Activated CD4-positive, alpha-beta T cell treated with anti-CD3 and anti-CD28 coated beads, Interleukin-2, amount 50 U/mL, for 16 hours (primary cell): ENCODE data around the gene FOXS1.
"Not testable (repeated sequence)": the region's sequence is repeated elsewhere in the genome, so short reads cannot be mapped to it uniquely, and the experiment has no call there.

ENCODE experiments used
- DNase-seq: peaks from one replicate; pipeline ENCODE4 v3.0.0-alpha.2; 2020

The FOXS1 gene

DNA sequence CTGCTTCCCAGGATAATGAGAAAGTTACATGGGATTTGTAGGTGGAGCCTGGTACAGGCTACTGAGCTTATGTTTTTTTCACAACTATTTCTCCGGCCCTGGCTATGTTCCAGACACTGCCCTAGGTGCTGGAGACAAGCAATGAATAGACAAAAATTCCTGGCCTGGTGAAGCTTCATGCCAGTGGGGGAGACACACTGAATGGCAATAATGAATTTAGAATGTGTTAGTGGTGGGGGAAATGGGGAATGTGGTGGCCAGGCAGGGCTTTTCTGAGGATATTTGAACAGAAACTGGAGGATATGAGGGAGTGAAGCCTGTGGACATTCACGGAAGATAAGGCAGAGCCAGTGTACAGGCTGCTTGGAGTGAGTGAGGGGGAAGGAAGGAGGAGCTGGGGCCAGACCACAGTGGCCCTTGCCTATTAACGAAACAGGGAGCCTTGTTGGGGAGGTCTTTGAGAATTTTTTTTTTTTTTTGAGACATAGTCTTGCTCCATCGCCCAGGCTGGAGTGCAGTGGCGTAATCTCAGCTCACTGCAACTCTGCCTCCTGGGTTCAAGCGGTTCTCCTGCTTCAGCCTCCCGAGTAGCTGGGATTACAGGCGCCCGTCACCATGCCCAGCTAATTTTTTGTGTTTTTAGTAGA, 6.6 kb downstream of the FOXS1 start:
- DNase-seq = no peak

DNA sequence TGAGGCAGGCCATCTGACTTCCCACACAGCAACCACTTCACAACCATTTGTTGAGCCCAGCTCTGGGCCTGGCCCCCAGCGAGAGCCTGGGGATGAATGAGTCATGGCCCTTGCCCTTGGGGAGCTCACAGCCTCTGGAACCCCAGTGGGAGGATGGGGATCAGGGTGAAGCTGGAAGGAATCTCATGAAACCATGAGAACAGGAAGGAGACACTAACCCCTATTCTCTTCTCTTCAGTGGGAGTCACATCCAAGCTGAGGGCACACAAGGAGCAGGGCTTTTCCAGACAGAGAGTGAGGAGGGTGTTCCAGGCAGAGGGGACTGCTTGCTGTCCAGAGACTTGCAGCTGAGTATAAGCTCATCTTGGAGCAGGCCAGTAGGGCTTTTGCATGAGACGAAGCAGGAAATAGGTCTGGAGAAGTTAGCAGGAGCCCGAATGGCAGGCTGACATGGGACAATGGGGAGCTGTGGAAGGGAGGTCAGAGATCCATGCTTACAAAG, 7.5 kb downstream of the FOXS1 start:
- DNase-seq = no peak

GRCh38 chr20:31836853-31837608, 8.4 kb downstream of the FOXS1 start:
- DNase-seq = no peak

GRCh38 chr20:31835977-31836852, 9.2 kb downstream of the FOXS1 start:
- DNase-seq = peak; percentile 53

DNA sequence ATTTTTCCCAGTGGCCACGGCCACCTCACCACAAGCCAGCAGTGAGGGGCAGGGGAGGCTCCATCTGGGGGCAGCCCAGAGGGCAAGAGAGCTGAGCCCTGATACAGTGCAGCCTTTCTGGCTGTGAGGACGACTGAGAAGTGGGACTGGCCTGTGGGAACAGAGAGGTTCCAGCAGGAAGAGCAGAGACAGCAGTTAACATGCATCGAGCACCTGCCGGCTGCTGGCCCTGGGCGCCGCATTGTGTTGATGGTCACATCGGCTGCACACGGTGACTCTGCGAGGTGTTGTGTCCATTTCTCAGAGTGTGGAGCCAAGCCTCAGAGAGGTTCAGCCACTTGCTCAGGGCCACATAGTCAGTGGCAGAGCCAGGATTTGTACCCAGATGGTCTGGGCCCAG, 9.8 kb downstream of the FOXS1 start:
- no peak for DNase-seq

DNA sequence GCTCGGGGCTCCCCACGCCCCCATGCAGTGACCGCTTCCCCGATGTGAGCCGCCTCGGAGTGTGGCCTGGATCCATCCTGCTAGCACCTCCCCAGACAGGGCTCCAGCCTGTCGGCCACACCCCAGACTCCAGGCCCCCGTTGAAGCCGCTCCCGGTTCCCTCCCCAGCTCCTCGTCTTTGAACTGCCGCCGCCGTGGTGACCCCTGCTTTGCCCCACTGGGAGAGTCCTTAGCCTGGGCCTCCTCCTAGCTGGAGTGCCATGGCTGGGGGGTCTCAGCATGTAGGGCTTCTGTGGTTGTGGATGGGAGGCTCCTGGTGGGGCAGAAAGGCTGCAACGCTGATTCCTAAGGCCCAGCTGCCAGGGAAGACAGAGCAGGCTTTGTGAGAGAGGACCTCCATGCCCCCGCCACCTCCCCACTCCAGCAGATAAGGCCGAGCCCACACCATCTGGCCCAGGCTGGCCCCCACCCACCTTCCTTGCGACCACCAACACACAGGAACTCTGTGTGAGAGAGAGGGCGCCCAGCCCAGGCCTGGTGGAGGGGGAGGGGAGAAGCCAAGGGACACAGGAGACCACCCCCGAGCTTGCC, 11.4 kb downstream of the FOXS1 start:
- no peak for DNase-seq

- DNase-seq = peak; percentile 62
These were observed 12.1 kb downstream of the FOXS1 start for GRCh38 chr20:31833130-31833930.

DNA sequence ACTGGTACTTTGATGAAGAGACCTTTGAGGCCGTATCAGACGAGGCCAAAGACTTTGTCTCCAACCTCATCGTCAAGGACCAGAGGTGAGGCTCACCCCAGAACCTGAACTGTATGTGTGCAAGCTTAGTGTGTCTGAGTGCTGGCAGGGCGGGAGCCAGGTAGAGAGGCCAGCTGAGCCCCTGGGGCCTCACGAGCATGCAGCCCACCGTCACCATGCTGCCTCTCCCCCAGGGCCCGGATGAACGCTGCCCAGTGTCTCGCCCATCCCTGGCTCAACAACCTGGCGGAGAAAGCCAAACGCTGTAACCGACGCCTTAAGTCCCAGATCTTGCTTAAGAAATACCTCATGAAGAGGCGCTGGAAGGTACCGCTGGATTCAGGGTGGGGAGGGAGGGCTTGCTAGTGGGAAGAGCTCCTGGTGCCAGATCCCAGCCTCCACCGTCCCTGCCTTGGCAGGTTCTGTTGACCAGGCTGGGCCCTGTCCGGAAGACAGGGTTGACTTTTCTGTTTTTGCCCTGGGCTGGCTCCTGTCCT, 13.6 kb downstream of the FOXS1 start:
- DNase-seq = no peak

DNA sequence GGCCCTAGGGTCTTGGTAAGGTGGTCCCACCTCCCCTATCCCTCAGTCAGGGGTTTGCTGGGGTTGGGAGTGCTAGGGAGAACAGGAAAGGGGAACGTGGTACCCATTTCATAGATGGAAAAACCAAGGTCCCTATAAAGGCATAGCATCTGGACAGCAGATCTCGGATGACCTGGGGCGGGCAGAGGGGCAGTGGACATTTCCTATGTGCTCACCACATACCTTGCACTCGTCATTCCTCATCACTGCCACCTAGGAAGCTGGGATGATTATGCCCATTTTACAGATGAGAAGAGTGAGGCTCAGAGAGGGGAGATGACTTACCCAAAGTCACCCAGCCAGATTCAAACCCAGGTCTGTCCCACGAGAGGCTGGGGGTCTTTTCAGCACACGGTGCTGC, 14.2 kb downstream of the FOXS1 start:
- DNase-seq = no peak

DNA sequence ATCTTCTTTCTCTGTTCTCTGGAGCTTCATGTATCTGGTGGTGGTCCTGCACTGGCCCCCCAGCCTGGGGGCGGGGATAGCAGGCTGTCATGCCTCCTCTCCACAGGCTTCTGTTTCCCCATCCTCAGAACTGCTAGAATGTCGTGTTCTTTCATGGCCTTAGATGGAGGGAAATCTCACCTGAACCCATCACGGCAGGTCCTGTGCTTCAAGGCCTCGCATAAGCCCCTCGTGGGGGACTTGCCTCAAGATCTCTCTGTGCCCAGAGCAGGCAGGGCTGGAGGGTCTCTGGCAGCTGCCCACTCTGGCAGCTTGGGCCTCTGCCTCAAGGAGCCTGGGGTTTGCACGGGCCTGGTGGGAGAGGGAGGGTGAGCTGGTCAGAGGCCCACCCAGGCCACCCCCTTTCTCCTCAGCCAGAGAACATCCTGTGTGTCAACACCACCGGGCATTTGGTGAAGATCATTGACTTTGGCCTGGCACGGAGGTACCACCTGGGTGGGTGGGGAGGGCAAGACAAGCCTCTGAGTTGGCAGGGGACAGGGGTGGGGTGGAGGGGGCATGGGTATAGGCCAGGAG, 14.9 kb downstream of the FOXS1 start:
- no peak for DNase-seq

DNA sequence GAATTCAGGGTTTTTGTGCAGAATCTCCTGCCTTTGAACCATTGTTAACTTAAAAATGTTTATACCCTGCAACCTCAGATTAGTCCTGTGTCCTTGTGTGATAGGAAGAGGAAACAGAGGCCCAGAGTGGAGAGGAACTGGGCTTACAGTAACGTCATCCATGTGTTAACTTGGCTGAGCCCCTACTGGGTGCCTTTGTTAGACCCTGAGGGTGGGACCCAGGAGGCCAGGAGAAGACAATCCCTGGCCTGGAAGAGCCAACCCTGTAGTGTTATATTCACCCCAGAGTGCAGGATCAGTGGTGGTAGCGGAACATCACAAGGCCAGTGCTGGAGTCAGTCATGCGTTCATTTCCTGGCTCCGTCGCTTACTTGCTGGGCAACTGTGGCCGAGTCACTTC, 15.7 kb downstream of the FOXS1 start:
- no peak for DNase-seq

- not testable (repeated sequence) for DNase-seq
These were observed 17.4 kb downstream of the FOXS1 start for GRCh38 chr20:31828016-31828415.

GRCh38 chr20:31827059-31827458, 18.3 kb downstream of the FOXS1 start:
- no peak for DNase-seq

DNA sequence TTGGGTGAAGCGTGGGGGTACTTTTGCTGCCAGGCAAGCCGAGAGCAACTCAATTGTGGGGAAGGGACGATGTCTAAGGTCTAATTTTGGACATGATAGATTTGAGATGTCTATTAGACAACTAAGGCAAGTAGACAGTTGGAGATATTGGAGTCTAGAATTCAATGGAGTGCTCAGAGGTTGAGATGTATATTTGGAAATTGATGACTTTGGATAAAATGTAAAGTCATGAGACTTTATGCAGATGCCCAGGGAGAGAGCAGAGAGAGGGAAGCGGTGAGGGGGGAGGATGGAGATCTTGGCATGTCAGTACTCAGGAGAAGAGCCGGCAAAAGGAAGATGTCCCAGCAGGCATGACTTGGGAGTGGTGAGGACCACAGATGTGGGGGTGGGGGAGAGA, 19.3 kb downstream of the FOXS1 start:
- DNase-seq = no peak

GRCh38 chr20:31824554-31825313, 20.7 kb downstream of the FOXS1 start:
- no peak for DNase-seq

- no peak for DNase-seq
These were observed 21.3 kb downstream of the FOXS1 start for GRCh38 chr20:31824125-31824485.

- DNase-seq = no peak
These were observed 21.9 kb downstream of the FOXS1 start for GRCh38 chr20:31823360-31824124.

- peak; percentile 71 for DNase-seq
These were observed 22.7 kb downstream of the FOXS1 start for GRCh38 chr20:31822421-31823330.

DNA sequence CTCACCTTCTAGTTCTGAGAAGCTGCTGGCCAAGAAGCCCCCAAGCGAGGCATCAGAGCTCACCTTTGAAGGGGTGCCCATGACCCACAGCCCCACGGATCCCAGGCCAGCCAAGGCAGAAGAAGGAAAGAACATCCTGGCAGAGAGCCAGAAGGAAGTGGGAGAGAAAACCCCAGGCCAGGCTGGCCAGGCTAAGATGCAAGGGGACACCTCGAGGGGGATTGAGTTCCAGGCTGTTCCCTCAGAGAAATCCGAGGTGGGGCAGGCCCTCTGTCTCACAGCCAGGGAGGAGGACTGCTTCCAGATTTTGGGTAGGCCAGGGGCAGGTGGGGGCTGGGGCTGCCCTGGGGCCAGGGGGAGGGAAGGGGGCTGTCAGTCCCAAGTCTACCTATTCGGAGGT, 24.0 kb downstream of the FOXS1 start:
- DNase-seq = no peak
